CD4-positive, alpha-beta T cell (primary cell): ENCODE measurements around the gene SUCO. TPM values are rescaled to one million over a fixed set of nuclear protein-coding genes. Genes with fewer than 3 reads are reported as not detected.

Source experiments
- ATAC-seq: fragments of 200-7000 bp; cut with Tn5 transposase; one replicate; pipeline ENCODE4 v1.10.0; 2022; ENCODE audit warnings: mild to moderate bottlenecking; ENCODE audit not compliant: poor library complexity
- CTCF ChIA-PET: fragments of 350-600 bp; sonication (Branson Sonifier 250); formaldehyde crosslinking; loops from one replicate; lab custom pipeline; 2021; ENCODE audit warnings: antibody characterized with exemption, inconsistent platforms; lab: Charles Lee
- POLR2A ChIA-PET: fragments of 350-600 bp; sonication (Branson Sonifier 250); formaldehyde crosslinking; loops from one replicate; lab custom pipeline; 2021; ENCODE audit warnings: antibody characterized with exemption, inconsistent platforms; lab: Charles Lee
- DNase-seq, 14 experiments: peaks; one replicate each; pipeline ENCODE4 v3.0.0-alpha.2; 2013 to 2020; ENCODE audit warnings: mixed read lengths in 2 of 14
- H3K27ac ChIP-seq, 2 donors: one replicate each; pipeline versions ENCODE4 v1.5.1 to v1.7.0; 2013; ENCODE audit warnings: low read length in 2 of 2, low read depth in 1 of 2, mild to moderate bottlenecking in 1 of 2
- H3K27me3 ChIP-seq, 2 experiments: 1 replicate in 1 of 2; 2 replicates in 1 of 2; pipeline versions ENCODE4 v1.6.1 to v1.7.0; 2013; ENCODE audit warnings: low read length in 2 of 2, control low read depth in 1 of 2, mild to moderate bottlenecking in 1 of 2, moderate library complexity in 1 of 2; ENCODE audit not compliant: insufficient read depth in 2 of 2, control insufficient read depth in 1 of 2
- H3K36me3 ChIP-seq: one replicate; pipeline ENCODE4 v1.6.1; 2013; ENCODE audit warnings: low read length, control low read depth; ENCODE audit not compliant: insufficient read depth
- H3K4me1 ChIP-seq: one replicate; pipeline ENCODE4 v1.6.1; 2013; ENCODE audit warnings: low read length, control low read depth; ENCODE audit not compliant: insufficient read depth
- H3K4me3 ChIP-seq: one replicate; pipeline ENCODE4 v1.5.1; 2013; ENCODE audit warnings: mild to moderate bottlenecking, low read length, moderate library complexity
- H3K9me3 ChIP-seq, 2 experiments: 1 replicate in 1 of 2; 2 replicates in 1 of 2; pipeline versions ENCODE4 v1.6.1 to v1.7.0; 2013; ENCODE audit warnings: low read length in 2 of 2, mild to moderate bottlenecking in 2 of 2, control low read depth in 1 of 2, moderate library complexity in 1 of 2; ENCODE audit not compliant: control insufficient read depth in 1 of 2, insufficient read depth in 1 of 2
- H3K27ac Mint-ChIP-seq: one replicate; pipeline ENCODE4 v1.8.0; 2020; ENCODE audit warnings: mixed read lengths
- H3K27me3 Mint-ChIP-seq: one replicate; pipeline ENCODE4 v1.8.0; 2021; ENCODE audit warnings: mixed read lengths
- H3K36me3 Mint-ChIP-seq: one replicate; pipeline ENCODE4 v1.8.0; 2021; ENCODE audit warnings: low read depth, mixed read lengths
- H3K4me1 Mint-ChIP-seq: one replicate; pipeline ENCODE4 v1.8.0; 2021; ENCODE audit warnings: low read depth, mixed read lengths
- H3K4me3 Mint-ChIP-seq: one replicate; pipeline ENCODE4 v1.8.0; 2020; ENCODE audit warnings: mild to moderate bottlenecking, mixed read lengths
- H3K9me3 Mint-ChIP-seq: one replicate; pipeline ENCODE4 v1.8.0; 2020; ENCODE audit warnings: mixed read lengths
- CTCF ChIP-seq: fragments of 200-600 bp; IDR thresholded peaks from one replicate; pipeline ENCODE4 v1.8.0; 2022; ENCODE audit warnings: antibody characterized with exemption, mild to moderate bottlenecking
- intact Hi-C, 2 experiments: fragments of 100-400 bp; cut with DNase I in 1 of 2; cut with micrococcal nuclease in 1 of 2; formaldehyde crosslinking; loops; one replicate each; pipeline versions ENCODE4 v1.15.1 to v1.9.0; 2023 to 2025; cut with DNase I, micrococcal nuclease
- total RNA-seq, 174 experiments: library from RNA in 2 of 174; stranded (reverse) in 2 of 174; gene quantifications; one replicate each; pipeline ENCODE4 v1.2.3 and lab custom pipeline; 2021 to 2026

SUCO gene
- total RNA-seq, 2 experiments from 2014 or later = 93.1 to 104 TPM

- no peaks in the 10 kb centered on the region for H3K36me3 ChIP-seq
- Mint-ChIP-seq H3K4me1 (peaks cover 52% of the 10 kb centered on the region), H3K4me3 (no peak overlapping the region), H3K9me3 (no peaks in the 10 kb centered on the region), H3K36me3 (no peaks in the 10 kb centered on the region), H3K27ac (no peak overlapping the region), H3K27me3 (no peaks in the 10 kb centered on the region)
- intact Hi-C loops = no loop called here
- DNase-seq (no peak), ATAC-seq (no peak)
- H3K4me3 ChIP-seq = no peak overlapping the region
- no peak overlapping the region for H3K27ac ChIP-seq
- no peaks in the 10 kb centered on the region for H3K27me3 ChIP-seq
- POLR2A ChIA-PET = interaction anchor here (1.2 kb wide), 1 partner anchor 9 kb away, joined by 3 read pairs; no protein-coding TSS in a partner anchor
- H3K4me1 ChIP-seq = peaks cover 18% of the 10 kb centered on the region
- no peaks in the 10 kb centered on the region for H3K9me3 ChIP-seq
- CTCF ChIA-PET = interaction anchor here (1.1 kb wide), 1 partner anchor 89 kb away, joined by 4 read pairs; no protein-coding TSS in a partner anchor
- no peak for TF ChIP-seq CTCF
These were observed 97.9 kb downstream of the SUCO start for GRCh38 chr1:172630868-172631267.

- Histone ChIP-seq H3K27me3 (no peaks in the 10 kb centered on the region), H3K27ac (no peak overlapping the region), H3K4me1 (peaks cover 55% of the 10 kb centered on the region), H3K36me3 (no peaks in the 10 kb centered on the region), H3K9me3 (no peaks in the 10 kb centered on the region), H3K4me3 (no peak overlapping the region)
- H3K9me3 Mint-ChIP-seq = no peaks in the 10 kb centered on the region
- H3K36me3 Mint-ChIP-seq = no peaks in the 10 kb centered on the region
- H3K4me3 Mint-ChIP-seq = no peak overlapping the region
- intact Hi-C loops = no loop called here
- DNase-seq (no peak), ATAC-seq (no peak)
- no peaks in the 10 kb centered on the region for H3K27me3 Mint-ChIP-seq
- ChIA-PET CTCF (interaction anchor here (1.0 to 4.4 kb wide), 4 partner anchors 22 to 82 kb away, joined by 3 to 20 read pairs (median 5); partner anchors contain the start of gene FASLG), POLR2A (interaction anchor here (0.9 to 1.7 kb wide), 6 partner anchors 9 to 105 kb away, joined by 3 to 5 read pairs (median 3); partner anchors contain the start of genes FASLG and SUCO)
- TF ChIP-seq CTCF = no peak
- H3K27ac Mint-ChIP-seq = peak overlapping the region; percentile 89
- peaks cover 59% of the 10 kb centered on the region for H3K4me1 Mint-ChIP-seq
These were observed 104.6 kb downstream of the SUCO start for GRCh38 chr1:172637522-172637921.

- Histone ChIP-seq H3K4me1 (peaks cover 62% of the 10 kb centered on the region), H3K27ac (peak overlapping the region; percentile 10 to 52), H3K4me3 (no peak overlapping the region), H3K9me3 (no peaks in the 10 kb centered on the region), H3K36me3 (no peaks in the 10 kb centered on the region), H3K27me3 (no peaks in the 10 kb centered on the region)
- Mint-ChIP-seq H3K27me3 (no peaks in the 10 kb centered on the region), H3K4me1 (peaks cover 66% of the 10 kb centered on the region), H3K9me3 (no peaks in the 10 kb centered on the region), H3K4me3 (peak overlapping the region; percentile 54), H3K36me3 (no peaks in the 10 kb centered on the region), H3K27ac (peak overlapping the region; percentile 89)
- intact Hi-C loops = loop anchor here in 1 of 2 experiments (2.0 kb wide), 2 partner anchors 33 to 71 kb away; no protein-coding TSS in a partner anchor
- ChIA-PET CTCF (interaction anchor here (2.8 to 4.4 kb wide), 2 partner anchors 29 to 82 kb away, joined by 8 to 20 read pairs; no protein-coding TSS in a partner anchor), POLR2A (interaction anchor here (0.7 to 2.7 kb wide), 7 partner anchors 10 to 105 kb away, joined by 3 to 10 read pairs (median 3); partner anchors contain the start of genes FASLG and SUCO)
- DNase-seq (peak in 1 of 14 experiments; percentile 21), ATAC-seq (no peak)
- TF ChIP-seq CTCF = no peak
These were observed 105.3 kb downstream of the SUCO start for GRCh38 chr1:172638249-172638648.
